Measurements from ENCODE around the gene GPR135.

Gene GPR135

DNA sequence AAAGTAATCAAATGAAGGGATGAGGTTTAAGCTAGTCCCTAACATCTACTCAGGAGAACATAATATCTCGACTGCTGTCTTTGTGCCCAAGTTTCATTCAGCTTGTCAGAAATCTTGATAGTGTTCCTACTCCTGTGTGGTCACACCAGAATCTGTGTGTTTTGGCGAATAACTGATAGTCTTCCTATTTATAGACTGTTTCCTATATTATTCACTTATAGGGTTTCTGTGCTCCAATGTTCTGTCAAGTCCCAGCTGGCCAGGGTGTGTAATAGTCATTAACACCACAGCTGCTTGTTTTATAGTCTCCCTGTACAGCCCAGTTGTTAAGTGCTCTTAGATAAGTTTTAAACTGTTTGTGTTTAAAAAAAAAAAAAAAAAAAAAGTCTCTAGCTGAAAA lies 45.9 kb downstream of the GPR135 start:
- no peak for DNase-seq

DNA sequence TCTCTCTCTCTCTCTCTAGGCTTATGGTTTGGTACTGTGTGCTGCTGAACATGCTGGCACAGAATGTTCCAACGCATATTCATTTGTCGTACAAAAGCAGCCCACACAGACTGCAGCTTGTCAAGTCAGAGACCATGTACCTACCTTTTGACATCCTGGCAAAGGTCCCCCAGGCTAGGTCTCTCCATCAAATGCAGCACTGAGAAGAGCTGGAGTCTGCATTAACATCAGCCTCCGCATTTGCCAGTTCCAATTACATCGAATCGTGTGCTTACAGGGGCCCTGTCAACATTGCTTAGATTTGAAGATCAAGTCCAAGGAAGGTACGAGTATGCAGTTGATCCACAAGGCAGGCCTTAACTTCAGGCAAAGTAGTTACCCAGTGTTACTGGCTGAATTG lies 47.9 kb downstream of the GPR135 start:
- no peak for DNase-seq

DNA sequence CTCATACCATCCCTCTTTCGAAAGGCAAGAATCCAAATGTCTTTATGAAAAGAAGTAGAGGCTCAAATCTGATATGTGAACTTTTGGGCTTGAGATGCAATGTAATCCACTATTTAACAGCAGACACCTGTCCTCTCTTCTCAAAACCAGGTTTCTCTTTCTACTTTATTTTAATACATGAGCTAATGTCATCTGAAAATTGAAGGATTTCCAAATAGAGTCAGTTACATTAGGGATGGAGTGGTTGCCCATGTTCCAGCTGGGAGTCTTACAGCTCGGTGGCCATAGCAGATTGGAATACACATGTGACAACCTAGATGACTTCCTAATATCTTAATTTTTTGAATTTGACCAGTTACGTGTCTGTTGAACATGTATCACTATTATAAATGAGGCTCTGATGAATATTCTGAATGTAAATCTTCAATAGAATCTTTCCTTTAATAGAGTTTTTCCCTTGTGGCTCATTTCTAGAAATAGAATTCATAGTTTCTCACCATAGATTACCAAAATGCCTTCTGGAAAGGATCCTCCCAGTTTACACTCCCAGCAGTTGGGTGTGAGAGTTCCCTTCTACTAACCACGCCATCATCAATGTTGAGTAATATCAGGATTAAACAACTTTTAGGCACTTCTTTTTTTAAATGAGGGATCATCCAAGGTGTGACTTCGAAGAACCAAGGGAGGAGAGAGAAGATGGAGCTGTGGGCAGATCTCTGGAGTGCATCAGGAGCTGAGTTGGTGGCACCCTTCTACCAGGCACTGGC lies 49.2 kb downstream of the GPR135 start:
- DNase-seq, result no peak
